Loucy (cell line): Measurements from ENCODE around the gene ITGB3.

ENCODE experiments used
- H2AFZ ChIP-seq: fragments of 200-600 bp; sonication (generic); 2 replicates; pipeline ENCODE4 v1.6.0; 2016; ENCODE audit warnings: antibody characterized with exemption, mild to moderate bottlenecking, low read length, moderate library complexity
- H3F3A ChIP-seq: fragments of 200-600 bp; 2 replicates; pipeline ENCODE4 v1.6.0; 2016; ENCODE audit warnings: antibody characterized with exemption, low read depth, mild to moderate bottlenecking
- H3K27me3 ChIP-seq: fragments of 200-600 bp; sonication (generic); 2 replicates; pipeline ENCODE4 v1.6.1; 2014; ENCODE audit warnings: low read length, mild to moderate bottlenecking; ENCODE audit not compliant: insufficient read depth, poor library complexity, severe bottlenecking
- H3K36me3 ChIP-seq: fragments of 200-600 bp; sonication (generic); 2 replicates; pipeline ENCODE4 v1.6.1; 2016; ENCODE audit warnings: low read length; ENCODE audit not compliant: insufficient read depth
- H3K4me1 ChIP-seq: fragments of 200-600 bp; sonication (generic); 2 replicates; pipeline ENCODE4 v1.5.1; 2014; ENCODE audit warnings: low read length, mild to moderate bottlenecking; ENCODE audit not compliant: insufficient read depth, poor library complexity, severe bottlenecking
- H3K4me2 ChIP-seq: fragments of 200-600 bp; sonication (generic); 2 replicates; pipeline ENCODE4 v1.6.0; 2014; ENCODE audit warnings: antibody characterized with exemption, low read length, low read depth, mild to moderate bottlenecking; ENCODE audit not compliant: poor library complexity, severe bottlenecking
- H3K4me3 ChIP-seq: fragments of 200-600 bp; sonication (generic); 2 replicates; pipeline ENCODE4 v1.5.1; 2014; ENCODE audit warnings: low read length, mild to moderate bottlenecking, mixed read lengths; ENCODE audit not compliant: poor library complexity, severe bottlenecking
- H3K79me2 ChIP-seq: fragments of 200-600 bp; sonication (generic); 2 replicates; pipeline ENCODE4 v1.6.1; 2014; ENCODE audit warnings: low read length; ENCODE audit not compliant: insufficient read depth
- H3K9ac ChIP-seq: fragments of 200-600 bp; sonication (generic); 2 replicates; pipeline ENCODE4 v1.6.0; 2014; ENCODE audit warnings: mild to moderate bottlenecking, low read depth, low read length, moderate library complexity; ENCODE audit not compliant: poor library complexity, severe bottlenecking
- H3K9me2 ChIP-seq: fragments of 200-600 bp; sonication (generic); replicated peaks from 2 replicates; pipeline ENCODE4 v1.6.1; 2016; ENCODE audit warnings: low read depth, low read length, mixed read lengths
- H3K9me3 ChIP-seq: fragments of 200-600 bp; sonication (generic); 2 replicates; pipeline ENCODE4 v1.6.1; 2014; ENCODE audit warnings: mild to moderate bottlenecking, antibody characterized with exemption, low read length, low read depth; ENCODE audit not compliant: insufficient read depth
- H4K20me1 ChIP-seq: fragments of 200-600 bp; sonication (generic); 2 replicates; pipeline ENCODE4 v1.6.0; 2014; ENCODE audit warnings: antibody characterized with exemption, low read length, mild to moderate bottlenecking; ENCODE audit not compliant: insufficient read depth, poor library complexity, severe bottlenecking
- CTCF ChIP-seq: fragments of 200-600 bp; sonication (generic); conservative IDR thresholded peaks from 2 replicates; pipeline ENCODE4 v1.5.1; 2014; ENCODE audit warnings: mild to moderate bottlenecking, antibody characterized with exemption, low read length
- EZH2phosphoT487 ChIP-seq: fragments of 200-600 bp; IDR thresholded peaks from 2 replicates; pipeline ENCODE4 v1.6.1; 2018; ENCODE audit warnings: antibody characterized with exemption, mild to moderate bottlenecking, moderate library complexity, borderline replicate concordance

The ITGB3 gene

GRCh38 chr17:47325176-47325575 lies 71.5 kb downstream of the ITGB3 start:
- no peak for TF ChIP-seq EZH2phosphoT487
- TF ChIP-seq CTCF, result no peak
- Histone ChIP-seq H3K27me3 (no peaks in the 10 kb centered on the region), H3K9ac (no peak overlapping the region), H3K4me1 (peaks cover 8% of the 10 kb centered on the region), H3K9me2 (no peaks in the 10 kb centered on the region), H3K9me3 (no peaks in the 10 kb centered on the region), H3F3A (peaks cover 4% of the 10 kb centered on the region; the same call in 1 of the 2 replicates), H3K79me2 (no peaks in the 10 kb centered on the region), H3K4me2 (no peak overlapping the region), H3K36me3 (no peaks in the 10 kb centered on the region), H3K4me3 (no peak overlapping the region), H2AFZ (no peak overlapping the region), H4K20me1 (no peaks in the 10 kb centered on the region)

DNA sequence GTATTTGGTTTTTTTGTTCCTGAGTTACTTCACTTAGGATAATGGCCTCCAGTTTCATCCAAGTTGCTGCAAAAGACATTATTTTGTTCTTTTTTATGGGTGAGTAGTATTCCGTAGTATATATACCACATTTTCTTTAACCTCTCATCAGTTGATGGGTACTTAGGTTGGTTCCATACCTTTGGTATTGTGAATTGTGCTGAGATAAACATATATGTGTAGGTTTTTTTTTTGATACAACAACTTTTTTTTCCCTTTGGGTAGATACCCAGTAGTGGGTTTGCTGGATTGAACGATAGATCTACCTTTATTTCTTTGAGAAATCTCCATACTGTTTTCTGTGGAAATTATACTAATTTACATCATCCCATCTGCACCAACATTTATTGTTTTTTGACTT lies 76.9 kb downstream of the ITGB3 start:
- Histone ChIP-seq H3K9me2 (no peaks in the 10 kb centered on the region), H3K27me3 (no peaks in the 10 kb centered on the region), H3K4me3 (no peak overlapping the region), H3F3A (no peaks in the 10 kb centered on the region), H4K20me1 (no peaks in the 10 kb centered on the region), H3K79me2 (no peaks in the 10 kb centered on the region), H3K4me2 (no peak overlapping the region), H3K9ac (no peak overlapping the region), H3K4me1 (no peaks in the 10 kb centered on the region), H3K36me3 (no peaks in the 10 kb centered on the region), H2AFZ (no peak overlapping the region), H3K9me3 (no peaks in the 10 kb centered on the region)
- TF ChIP-seq EZH2phosphoT487 (no peak), CTCF (no peak)

DNA sequence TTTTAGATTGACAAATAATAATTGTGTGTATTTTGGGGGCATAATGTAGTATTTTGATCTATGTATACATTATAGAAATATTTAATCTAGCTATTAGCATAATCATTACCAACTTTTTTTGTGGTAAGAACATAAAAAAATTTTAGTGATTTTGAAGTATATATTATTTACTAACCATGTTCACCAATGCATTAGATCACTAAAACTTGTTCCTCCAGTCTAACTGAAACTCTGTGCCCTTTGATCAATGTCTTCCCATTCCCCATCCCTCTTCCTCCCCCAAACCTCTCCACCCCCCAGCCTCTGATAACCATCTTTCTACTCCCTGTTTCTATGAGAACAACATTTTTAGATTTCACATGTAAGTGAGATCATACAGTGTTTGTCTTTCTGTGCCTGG lies 78.7 kb downstream of the ITGB3 start:
- Histone ChIP-seq H3K79me2 (no peaks in the 10 kb centered on the region), H3F3A (no peaks in the 10 kb centered on the region), H4K20me1 (no peaks in the 10 kb centered on the region), H2AFZ (no peak overlapping the region), H3K4me2 (no peak overlapping the region), H3K4me1 (no peaks in the 10 kb centered on the region), H3K27me3 (no peaks in the 10 kb centered on the region), H3K9me3 (no peaks in the 10 kb centered on the region), H3K4me3 (no peak overlapping the region), H3K9ac (no peak overlapping the region), H3K9me2 (no peaks in the 10 kb centered on the region), H3K36me3 (no peaks in the 10 kb centered on the region)
- no peak for TF ChIP-seq EZH2phosphoT487
- no peak for TF ChIP-seq CTCF
